ENCODE measurements around the gene SLC38A4. TPM values are rescaled to one million over a fixed set of nuclear protein-coding genes. Genes with fewer than 3 reads are reported as not detected.

SLC38A4 gene
- total RNA-seq, 1 donor from 2014 or later: 1.9 TPM

DNA sequence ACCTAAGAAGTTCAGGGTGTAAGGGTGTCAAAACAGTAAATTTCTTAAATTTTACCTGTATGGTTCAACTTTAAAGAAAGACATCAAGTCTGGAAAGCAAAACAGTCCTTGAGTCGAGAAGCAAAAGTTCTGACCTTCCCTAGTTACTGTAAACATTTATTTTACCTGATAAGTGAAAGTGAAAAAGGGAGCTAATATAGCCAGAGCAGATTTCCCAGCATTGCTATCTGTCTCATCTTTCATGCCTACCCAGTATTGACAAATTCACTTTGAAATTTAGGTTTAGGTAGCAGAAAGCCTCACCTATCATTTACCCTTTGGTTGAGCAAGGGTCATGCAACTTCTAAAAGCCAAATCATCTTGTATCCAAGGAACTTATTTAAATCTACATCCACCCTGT lies 24.5 kb downstream of the SLC38A4 start:
- DNase-seq (no peak), ATAC-seq (no peak)
- no peaks in the 10 kb centered on the region for H3K27me3 ChIP-seq
- intact Hi-C loops (cut with DNase I): no loop called here
- no peaks in the 10 kb centered on the region for H3K4me1 ChIP-seq
- H3K9me3 ChIP-seq: no peaks in the 10 kb centered on the region
- H3K4me3 ChIP-seq: no peak overlapping the region
- TF ChIP-seq, protein P1, sequence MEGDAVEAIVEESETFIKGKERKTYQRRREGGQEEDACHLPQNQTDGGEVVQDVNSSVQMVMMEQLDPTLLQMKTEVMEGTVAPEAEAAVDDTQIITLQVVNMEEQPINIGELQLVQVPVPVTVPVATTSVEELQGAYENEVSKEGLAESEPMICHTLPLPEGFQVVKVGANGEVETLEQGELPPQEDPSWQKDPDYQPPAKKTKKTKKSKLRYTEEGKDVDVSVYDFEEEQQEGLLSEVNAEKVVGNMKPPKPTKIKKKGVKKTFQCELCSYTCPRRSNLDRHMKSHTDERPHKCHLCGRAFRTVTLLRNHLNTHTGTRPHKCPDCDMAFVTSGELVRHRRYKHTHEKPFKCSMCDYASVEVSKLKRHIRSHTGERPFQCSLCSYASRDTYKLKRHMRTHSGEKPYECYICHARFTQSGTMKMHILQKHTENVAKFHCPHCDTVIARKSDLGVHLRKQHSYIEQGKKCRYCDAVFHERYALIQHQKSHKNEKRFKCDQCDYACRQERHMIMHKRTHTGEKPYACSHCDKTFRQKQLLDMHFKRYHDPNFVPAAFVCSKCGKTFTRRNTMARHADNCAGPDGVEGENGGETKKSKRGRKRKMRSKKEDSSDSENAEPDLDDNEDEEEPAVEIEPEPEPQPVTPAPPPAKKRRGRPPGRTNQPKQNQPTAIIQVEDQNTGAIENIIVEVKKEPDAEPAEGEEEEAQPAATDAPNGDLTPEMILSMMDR (IDR thresholded peaks at IDR 0.05): no peak
- H3K27ac ChIP-seq: no peak overlapping the region
- no peaks in the 10 kb centered on the region for H3K36me3 ChIP-seq

DNA sequence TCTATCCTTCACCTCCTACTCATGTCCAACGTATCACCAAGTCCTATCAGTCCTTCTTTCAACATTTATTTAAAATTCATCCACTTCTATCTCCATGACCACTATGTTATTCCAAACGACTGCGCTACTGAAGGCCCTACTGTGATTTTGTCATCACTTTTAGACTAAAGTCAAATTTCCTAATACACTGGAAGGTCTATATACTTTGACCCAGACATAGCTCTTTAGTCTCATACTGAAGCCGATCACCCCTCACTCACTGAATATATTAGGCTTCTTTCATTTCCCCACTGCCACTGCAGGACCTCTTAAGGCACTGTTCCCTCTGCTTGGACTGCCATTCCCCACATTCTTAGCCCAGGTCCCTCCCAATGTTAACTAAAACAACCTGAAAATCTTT lies 25.6 kb downstream of the SLC38A4 start:
- Histone ChIP-seq H3K4me3 (no peak overlapping the region), H3K27me3 (no peaks in the 10 kb centered on the region), H3K36me3 (no peaks in the 10 kb centered on the region), H3K4me1 (no peaks in the 10 kb centered on the region), H3K9me3 (no peaks in the 10 kb centered on the region), H3K27ac (no peak overlapping the region)
- intact Hi-C loops (cut with DNase I): no loop called here
- ATAC-seq: no peak
- TF ChIP-seq, protein P1 (IDR thresholded peaks at IDR 0.05): no peak
- no peak for DNase-seq

DNA sequence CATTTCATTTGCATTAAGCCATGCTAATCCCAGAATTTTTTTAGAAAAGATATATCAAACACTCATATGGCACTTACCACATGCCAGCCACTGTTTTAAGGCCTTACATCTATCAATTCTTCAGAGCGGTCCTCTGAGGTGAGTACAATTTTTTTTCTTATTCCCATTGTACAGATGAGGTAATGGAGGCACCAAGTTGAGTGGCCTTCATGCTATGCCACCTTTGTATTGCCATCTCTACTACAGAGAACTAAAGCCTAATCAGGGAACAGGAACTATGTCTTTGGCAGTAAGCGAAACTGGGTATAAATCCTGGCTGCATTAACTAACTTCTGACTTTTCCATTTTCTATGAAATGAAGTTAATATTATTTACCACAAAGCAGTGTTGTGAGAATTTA lies 27.1 kb downstream of the SLC38A4 start:
- Histone ChIP-seq H3K27ac (no peak overlapping the region), H3K9me3 (no peaks in the 10 kb centered on the region), H3K36me3 (no peaks in the 10 kb centered on the region), H3K4me1 (no peaks in the 10 kb centered on the region), H3K4me3 (no peak overlapping the region), H3K27me3 (no peaks in the 10 kb centered on the region)
- TF ChIP-seq, protein P1 (IDR thresholded peaks at IDR 0.05): no peak
- DNase-seq: no peak
- intact Hi-C loops (cut with DNase I): no loop called here
- no peak for ATAC-seq

DNA sequence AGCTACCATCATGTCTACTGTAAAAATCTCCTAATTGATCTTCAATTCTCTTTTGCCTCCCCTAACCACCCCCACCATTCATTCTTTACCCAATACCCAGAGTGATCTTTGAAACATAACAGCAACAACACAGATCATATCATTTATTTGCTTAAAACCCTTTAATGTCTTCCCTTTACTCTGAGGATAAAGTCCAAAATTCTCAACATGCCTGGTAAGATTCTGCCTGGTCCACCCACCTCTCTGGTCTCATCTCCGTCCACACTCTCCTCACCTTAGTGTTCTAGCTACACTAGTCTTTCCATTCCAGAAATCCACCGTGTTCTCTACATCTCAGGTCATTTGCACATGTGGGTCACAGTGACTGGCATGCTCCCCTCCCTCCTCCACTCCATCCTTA lies 27.7 kb downstream of the SLC38A4 start:
- no peak overlapping the region for H3K27ac ChIP-seq
- H3K27me3 ChIP-seq: no peaks in the 10 kb centered on the region
- no peak for ATAC-seq
- TF ChIP-seq, protein P1 (IDR thresholded peaks at IDR 0.05): no peak
- H3K4me1 ChIP-seq: no peaks in the 10 kb centered on the region
- no peak for DNase-seq
- H3K36me3 ChIP-seq: no peaks in the 10 kb centered on the region
- intact Hi-C loops (cut with DNase I): no loop called here
- H3K9me3 ChIP-seq: no peaks in the 10 kb centered on the region
- no peak overlapping the region for H3K4me3 ChIP-seq

DNA sequence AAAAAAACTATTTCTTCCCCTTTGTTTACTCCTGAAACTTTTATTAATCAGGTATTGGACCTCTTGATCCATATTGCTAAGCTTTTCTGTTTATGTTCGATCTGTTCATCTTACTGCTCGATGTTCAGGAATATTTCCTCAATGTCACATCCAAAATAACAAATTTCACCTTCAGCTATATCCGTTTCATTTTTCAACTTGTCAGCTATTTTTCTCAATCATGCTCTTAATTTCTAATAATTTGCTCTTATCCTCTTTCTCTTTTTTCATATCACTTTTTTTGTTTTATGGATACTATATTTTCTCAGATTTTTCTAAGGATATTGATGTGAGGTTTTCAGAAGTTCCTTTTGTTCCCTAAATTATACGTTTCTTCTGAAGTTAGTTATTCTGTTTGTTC lies 29.8 kb downstream of the SLC38A4 start:
- ATAC-seq (no peak), DNase-seq (no peak)
- Histone ChIP-seq H3K4me1 (no peaks in the 10 kb centered on the region), H3K27me3 (no peaks in the 10 kb centered on the region), H3K36me3 (no peaks in the 10 kb centered on the region), H3K9me3 (no peaks in the 10 kb centered on the region), H3K27ac (no peak overlapping the region), H3K4me3 (no peak overlapping the region)
- intact Hi-C loops (cut with DNase I): no loop called here
- TF ChIP-seq, protein P1 (IDR thresholded peaks at IDR 0.05): no peak

DNA sequence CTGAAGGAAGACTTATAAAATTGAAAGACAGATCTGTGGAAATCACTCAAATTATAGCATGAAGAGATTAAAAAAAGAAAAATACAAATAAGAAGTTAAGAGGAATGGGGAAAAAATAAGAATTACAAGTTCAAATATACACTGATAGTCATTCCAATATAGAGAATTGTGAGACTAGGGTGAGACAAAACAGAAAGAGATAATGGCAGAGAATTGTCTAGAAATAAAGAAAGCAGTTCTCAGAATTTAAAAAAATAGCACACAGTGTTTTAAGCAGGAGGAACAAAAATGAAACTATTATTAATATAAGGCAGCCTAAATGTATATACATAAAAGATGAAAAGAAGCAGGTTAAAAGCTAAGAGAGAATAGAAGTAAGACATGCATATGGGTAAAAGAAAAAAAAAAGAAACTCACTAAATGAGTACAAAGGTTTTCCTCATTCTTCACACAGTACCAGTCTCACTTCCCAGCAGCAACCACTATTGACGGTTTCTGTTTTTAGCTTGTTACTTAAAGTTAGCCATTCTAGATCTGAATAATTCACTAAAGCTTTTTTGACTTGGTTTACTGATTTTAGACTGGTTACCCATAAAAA lies 31.1 kb downstream of the SLC38A4 start:
- no peaks in the 10 kb centered on the region for H3K4me1 ChIP-seq
- intact Hi-C loops (cut with DNase I): no loop called here
- ATAC-seq: no peak

More for the DNA sequence above, 31.1 kb downstream of the SLC38A4 start:
- H3K27ac ChIP-seq: no peak overlapping the region
- TF ChIP-seq, protein P1 (IDR thresholded peaks at IDR 0.05): no peak
- H3K4me3 ChIP-seq: no peak overlapping the region
- no peaks in the 10 kb centered on the region for H3K36me3 ChIP-seq
- H3K27me3 ChIP-seq: no peaks in the 10 kb centered on the region
- DNase-seq: no peak
- no peaks in the 10 kb centered on the region for H3K9me3 ChIP-seq

All from upper lobe of right lung (tissue), 1 donor.